DND-41 (cell line): ENCODE results near the gene DHPS.

ENCODE experiments used
- EZH2 ChIP-seq: IDR thresholded peaks from 3 replicates; pipeline ENCODE4 v1.6.1; 2012; ENCODE audit warnings: borderline replicate concordance, low read depth, mild to moderate bottlenecking, moderate library complexity, low read length, inconsistent platforms; ENCODE audit not compliant: severe bottlenecking
- TF ChIP-seq, protein P1 (sequence below): IDR thresholded peaks from 2 replicates; pipeline ENCODE4 v1.5.1; 2012; ENCODE audit warnings: borderline replicate concordance, low read length, moderate library complexity, mild to moderate bottlenecking; ENCODE audit not compliant: poor library complexity, severe bottlenecking; ENCODE audit errors: extremely low read depth

DNA sequence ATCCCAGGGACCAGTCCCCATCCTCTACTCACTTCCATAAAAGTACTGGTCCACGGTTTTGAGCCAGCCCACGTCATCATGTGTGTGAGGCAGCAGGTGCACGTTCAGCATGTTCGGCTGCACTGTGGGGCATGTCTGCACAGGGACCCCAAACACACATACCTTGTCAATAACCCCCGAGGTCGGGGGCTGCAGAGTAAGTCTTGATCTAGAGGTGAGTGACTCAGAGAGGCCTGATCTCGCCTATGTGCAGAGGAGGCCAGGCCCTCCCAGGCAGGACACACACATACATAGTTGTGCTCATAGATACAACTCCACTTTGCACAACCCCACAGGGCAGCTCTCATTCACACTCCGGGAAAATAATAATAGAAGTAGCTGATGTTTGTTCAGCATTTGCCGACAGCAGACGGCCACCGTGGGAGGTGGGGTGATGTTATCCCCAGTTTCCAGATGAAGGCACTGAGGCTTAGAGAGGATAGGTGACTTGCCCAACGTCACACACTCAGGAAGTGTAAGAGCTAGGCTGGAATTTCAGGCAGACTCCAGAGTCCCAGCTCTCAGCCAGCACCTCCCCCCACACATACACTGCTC is 15.9 kb downstream of the DHPS start:
- TF ChIP-seq, protein P1, sequence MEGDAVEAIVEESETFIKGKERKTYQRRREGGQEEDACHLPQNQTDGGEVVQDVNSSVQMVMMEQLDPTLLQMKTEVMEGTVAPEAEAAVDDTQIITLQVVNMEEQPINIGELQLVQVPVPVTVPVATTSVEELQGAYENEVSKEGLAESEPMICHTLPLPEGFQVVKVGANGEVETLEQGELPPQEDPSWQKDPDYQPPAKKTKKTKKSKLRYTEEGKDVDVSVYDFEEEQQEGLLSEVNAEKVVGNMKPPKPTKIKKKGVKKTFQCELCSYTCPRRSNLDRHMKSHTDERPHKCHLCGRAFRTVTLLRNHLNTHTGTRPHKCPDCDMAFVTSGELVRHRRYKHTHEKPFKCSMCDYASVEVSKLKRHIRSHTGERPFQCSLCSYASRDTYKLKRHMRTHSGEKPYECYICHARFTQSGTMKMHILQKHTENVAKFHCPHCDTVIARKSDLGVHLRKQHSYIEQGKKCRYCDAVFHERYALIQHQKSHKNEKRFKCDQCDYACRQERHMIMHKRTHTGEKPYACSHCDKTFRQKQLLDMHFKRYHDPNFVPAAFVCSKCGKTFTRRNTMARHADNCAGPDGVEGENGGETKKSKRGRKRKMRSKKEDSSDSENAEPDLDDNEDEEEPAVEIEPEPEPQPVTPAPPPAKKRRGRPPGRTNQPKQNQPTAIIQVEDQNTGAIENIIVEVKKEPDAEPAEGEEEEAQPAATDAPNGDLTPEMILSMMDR: no peak
- no peak for TF ChIP-seq EZH2
